Trophoblast cell (in vitro differentiated cells and primary cell): Measurements from ENCODE around the gene DMXL1.

Experiments used
- DNase-seq, 2 donors: peaks; one replicate each; pipeline ENCODE4 v3.0.0-alpha.2; 2016
- H2AFZ ChIP-seq: 2 replicates; pipeline ENCODE4 v1.6.1; 2013; ENCODE audit warnings: low read length, moderate library complexity, mild to moderate bottlenecking; ENCODE audit not compliant: insufficient read depth, poor library complexity
- H2AK5ac ChIP-seq: 2 replicates; pipeline ENCODE4 v1.6.1; 2013; ENCODE audit warnings: mild to moderate bottlenecking, low read length
- H2BK120ac ChIP-seq: 2 replicates; pipeline ENCODE4 v1.6.1; 2013; ENCODE audit warnings: low read length, mild to moderate bottlenecking, moderate library complexity; ENCODE audit not compliant: insufficient read depth, poor library complexity
- H2BK12ac ChIP-seq: 2 replicates; pipeline ENCODE4 v1.6.1; 2013; ENCODE audit warnings: mild to moderate bottlenecking, low read length, moderate library complexity
- H2BK5ac ChIP-seq: 2 replicates; pipeline ENCODE4 v1.6.1; 2013; ENCODE audit warnings: low read length, low read depth, moderate library complexity, mild to moderate bottlenecking; ENCODE audit not compliant: poor library complexity
- H3K14ac ChIP-seq: 2 replicates; pipeline ENCODE4 v1.6.1; 2013; ENCODE audit warnings: mild to moderate bottlenecking, low read length
- H3K18ac ChIP-seq: 2 replicates; pipeline ENCODE4 v1.6.1; 2013; ENCODE audit warnings: mild to moderate bottlenecking, low read length
- H3K23ac ChIP-seq: 2 replicates; pipeline ENCODE4 v1.6.1; 2013; ENCODE audit warnings: low read length
- H3K27ac ChIP-seq: 2 replicates; pipeline ENCODE4 v1.5.1; 2013; ENCODE audit warnings: low read depth, mild to moderate bottlenecking, inconsistent platforms, low read length, moderate library complexity
- H3K27me3 ChIP-seq: 2 replicates; pipeline ENCODE4 v1.6.1; 2013; ENCODE audit warnings: inconsistent platforms, mild to moderate bottlenecking, low read length, moderate library complexity; ENCODE audit not compliant: insufficient read depth
- H3K36me3 ChIP-seq, 2 experiments: 1 replicate in 1 of 2; 2 replicates in 1 of 2; pipeline ENCODE4 v1.6.1; 2013; ENCODE audit warnings: low read length in 2 of 2, mild to moderate bottlenecking in 2 of 2, moderate library complexity in 1 of 2; ENCODE audit not compliant: insufficient read depth in 2 of 2, control insufficient read depth in 1 of 2
- H3K4ac ChIP-seq: 2 replicates; pipeline ENCODE4 v1.6.1; 2013; ENCODE audit warnings: low read depth, mild to moderate bottlenecking, low read length, moderate library complexity
- H3K4me1 ChIP-seq, 2 experiments: 1 replicate in 1 of 2; 2 replicates in 1 of 2; pipeline ENCODE4 v1.6.1; 2013; ENCODE audit warnings: low read length in 2 of 2, mild to moderate bottlenecking in 2 of 2, moderate library complexity in 1 of 2; ENCODE audit not compliant: insufficient read depth in 2 of 2, control insufficient read depth in 1 of 2
- H3K4me2 ChIP-seq: 2 replicates; pipeline ENCODE4 v1.6.1; 2013; ENCODE audit warnings: inconsistent platforms, mild to moderate bottlenecking, low read length, moderate library complexity
- H3K4me3 ChIP-seq: 2 replicates; pipeline ENCODE4 v1.5.1; 2013; ENCODE audit warnings: mild to moderate bottlenecking, low read depth, low read length, inconsistent platforms
- H3K79me1 ChIP-seq: one replicate; pipeline ENCODE4 v1.6.1; 2013; ENCODE audit warnings: low read length
- H3K79me2 ChIP-seq: 2 replicates; pipeline ENCODE4 v1.6.1; 2013; ENCODE audit warnings: low read length, mild to moderate bottlenecking; ENCODE audit not compliant: control insufficient read depth, insufficient read depth, poor library complexity
- H3K9ac ChIP-seq: 2 replicates; pipeline ENCODE4 v1.6.1; 2013; ENCODE audit warnings: mild to moderate bottlenecking, low read length
- H3K9me3 ChIP-seq: 2 replicates; pipeline ENCODE4 v1.6.1; 2013; ENCODE audit warnings: low read depth, mild to moderate bottlenecking, control low read depth, inconsistent platforms, low read length; ENCODE audit not compliant: insufficient read depth
- H4K12ac ChIP-seq: 2 replicates; pipeline ENCODE4 v1.6.1; 2013; ENCODE audit warnings: low read depth, mild to moderate bottlenecking, low read length, moderate library complexity
- H4K8ac ChIP-seq: 2 replicates; pipeline ENCODE4 v1.6.1; 2013; ENCODE audit warnings: low read depth, mild to moderate bottlenecking, low read length, moderate library complexity
- H4K91ac ChIP-seq: one replicate; pipeline ENCODE4 v1.6.1; 2013; ENCODE audit warnings: low read depth, mild to moderate bottlenecking, low read length, moderate library complexity
- WGBS: extraction: QIAGEN DNeasy Blood & Tissue Kit; methylation state at CpG from one replicate; pipeline ENCODE4 v1.1.7; 2013; ENCODE audit warnings: missing lambda C conversion rate; ENCODE audit not compliant: insufficient read length, insufficient coverage; ENCODE audit errors: extremely low coverage; 5-methylcytosine and 5-hydroxymethylcytosine counted together

Gene DMXL1

DNA sequence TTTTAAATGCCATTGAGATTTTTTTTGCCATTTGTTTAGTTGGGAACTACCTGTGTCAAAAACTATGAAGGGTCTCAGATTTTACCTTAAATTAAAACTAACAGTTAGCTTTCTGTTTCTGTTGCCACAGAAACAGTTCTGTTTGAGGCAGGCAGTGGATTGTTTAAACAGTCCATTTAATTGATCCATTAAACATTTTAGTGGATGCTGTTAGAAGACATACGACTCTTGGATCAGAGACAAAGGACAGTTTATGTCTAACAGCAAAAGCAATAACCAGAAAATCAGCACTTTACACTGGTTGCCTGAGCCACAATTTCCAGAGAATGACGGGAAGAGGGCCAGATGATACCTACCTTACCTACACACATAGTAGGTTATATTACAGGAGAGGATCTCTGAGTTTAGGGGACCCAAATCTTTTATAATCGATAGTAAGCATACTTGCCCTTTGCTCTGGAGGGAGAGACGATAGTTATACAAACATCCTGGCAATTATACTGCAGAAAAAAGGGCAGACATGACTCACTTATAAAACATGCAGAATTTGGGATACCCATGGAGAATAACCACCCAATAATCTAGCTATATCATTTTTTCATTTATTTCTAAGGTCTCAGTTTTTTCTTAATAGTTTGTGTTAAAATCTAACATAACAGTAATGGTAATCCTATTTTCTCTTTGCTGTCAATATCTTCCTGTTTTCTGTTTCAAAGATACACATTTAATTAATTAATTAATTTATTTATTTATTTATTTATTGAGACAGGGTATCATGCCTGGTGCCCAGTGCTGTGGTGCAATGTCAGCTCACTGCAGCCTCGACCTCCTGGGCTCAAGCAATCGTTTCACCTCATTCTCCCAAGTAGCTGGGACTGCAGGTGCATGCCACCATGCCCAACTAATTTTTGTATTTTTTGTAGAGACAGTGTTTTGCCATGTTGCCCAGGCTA is 148.2 kb downstream of the DMXL1 start:
- Histone ChIP-seq H2AFZ (no peak overlapping the region), H3K9ac (no peak overlapping the region), H4K91ac (no peak overlapping the region), H4K8ac (no peak overlapping the region), H3K14ac (no peak overlapping the region), H2BK12ac (no peak overlapping the region), H3K27ac (no peak overlapping the region), H3K4me1 (no peaks in the 10 kb centered on the region), H3K36me3 (no peaks in the 10 kb centered on the region), H3K27me3 (no peaks in the 10 kb centered on the region), H3K23ac (no peak overlapping the region), H3K4me2 (no peak overlapping the region), H2AK5ac (no peak overlapping the region), H3K79me1 (no peaks in the 10 kb centered on the region), H4K12ac (no peak overlapping the region), H3K18ac (no peak overlapping the region), H3K4me3 (no peak overlapping the region), H3K9me3 (no peaks in the 10 kb centered on the region), H2BK5ac (no peak overlapping the region), H2BK120ac (no peak overlapping the region), H3K79me2 (no peaks in the 10 kb centered on the region), H3K4ac (no peak overlapping the region)
- DNase-seq, result no peak
- WGBS, result no CpG with 5 or more reads among the region's 6 CpGs

DNA sequence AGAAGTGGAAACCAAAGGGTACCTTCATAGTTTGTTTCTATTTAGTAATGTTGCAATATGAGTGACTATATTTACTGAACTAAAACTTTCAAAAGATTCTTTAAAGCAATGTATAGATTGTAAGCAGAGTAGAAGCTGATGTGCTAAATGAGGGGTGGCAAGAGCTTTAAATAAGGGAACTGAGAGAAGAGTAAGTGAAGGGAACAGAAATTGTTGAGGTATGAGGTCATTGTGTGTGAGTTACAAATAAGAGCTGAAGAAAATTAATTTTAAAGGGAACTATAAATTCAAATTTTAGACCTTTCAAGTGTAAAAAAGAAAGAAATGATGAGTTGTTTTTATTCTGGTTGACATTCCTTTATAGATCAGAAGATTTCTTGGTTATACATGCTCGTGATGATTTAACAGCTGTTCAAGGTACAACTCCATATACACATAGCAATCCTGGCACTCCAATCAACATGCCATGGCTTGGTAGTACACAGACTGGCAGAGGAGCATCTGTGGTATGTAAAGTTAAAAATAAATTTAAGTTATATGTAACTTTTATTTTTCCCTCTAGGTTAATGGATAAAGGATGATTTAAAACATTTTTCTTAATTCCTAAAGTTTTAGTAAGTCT is 149.8 kb downstream of the DMXL1 start:
- Histone ChIP-seq H3K4ac (no peak overlapping the region), H3K27me3 (no peaks in the 10 kb centered on the region), H2AFZ (no peak overlapping the region), H3K27ac (no peak overlapping the region), H3K4me3 (no peak overlapping the region), H3K23ac (no peak overlapping the region), H3K4me1 (no peaks in the 10 kb centered on the region), H2AK5ac (no peak overlapping the region), H3K9ac (no peak overlapping the region), H4K8ac (no peak overlapping the region), H3K4me2 (no peak overlapping the region), H2BK12ac (no peak overlapping the region), H2BK5ac (no peak overlapping the region), H3K18ac (no peak overlapping the region), H3K14ac (no peak overlapping the region), H3K79me2 (no peaks in the 10 kb centered on the region), H2BK120ac (no peak overlapping the region), H3K36me3 (no peaks in the 10 kb centered on the region), H4K12ac (no peak overlapping the region), H3K79me1 (no peaks in the 10 kb centered on the region), H4K91ac (no peak overlapping the region), H3K9me3 (no peaks in the 10 kb centered on the region)
- no peak for DNase-seq
- WGBS, result no CpG with 5 or more reads among the region's 1 CpG

DNA sequence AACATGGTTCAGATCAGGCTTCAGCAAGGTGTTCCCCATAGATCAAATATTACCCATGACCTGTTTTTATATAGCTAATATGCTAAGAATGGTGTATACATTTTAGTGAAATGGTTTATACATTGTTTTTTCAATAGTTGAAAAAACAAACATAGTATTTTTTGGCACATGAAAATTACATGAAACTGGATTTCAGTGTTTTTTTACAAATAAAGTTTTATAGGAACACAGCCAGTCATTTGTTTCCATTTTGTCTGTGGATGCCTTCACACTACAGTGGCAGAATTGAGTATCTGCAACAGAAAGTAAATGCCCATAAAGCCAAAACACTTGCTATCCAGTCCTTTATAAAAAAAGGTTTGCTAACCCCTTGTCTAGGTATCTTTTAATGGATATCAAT is 150.4 kb downstream of the DMXL1 start:
- no peak for DNase-seq
- Histone ChIP-seq H3K9me3 (no peaks in the 10 kb centered on the region), H4K12ac (no peak overlapping the region), H2BK12ac (no peak overlapping the region), H2BK5ac (no peak overlapping the region), H3K14ac (no peak overlapping the region), H4K91ac (no peak overlapping the region), H3K27ac (no peak overlapping the region), H3K27me3 (no peaks in the 10 kb centered on the region), H3K18ac (no peak overlapping the region), H3K4ac (no peak overlapping the region), H2AK5ac (no peak overlapping the region), H3K23ac (no peak overlapping the region), H3K4me3 (no peak overlapping the region), H3K36me3 (no peaks in the 10 kb centered on the region), H4K8ac (no peak overlapping the region), H3K4me2 (no peak overlapping the region), H2AFZ (no peak overlapping the region), H3K4me1 (no peaks in the 10 kb centered on the region), H2BK120ac (no peak overlapping the region), H3K79me2 (no peaks in the 10 kb centered on the region), H3K79me1 (no peaks in the 10 kb centered on the region), H3K9ac (no peak overlapping the region)

DNA sequence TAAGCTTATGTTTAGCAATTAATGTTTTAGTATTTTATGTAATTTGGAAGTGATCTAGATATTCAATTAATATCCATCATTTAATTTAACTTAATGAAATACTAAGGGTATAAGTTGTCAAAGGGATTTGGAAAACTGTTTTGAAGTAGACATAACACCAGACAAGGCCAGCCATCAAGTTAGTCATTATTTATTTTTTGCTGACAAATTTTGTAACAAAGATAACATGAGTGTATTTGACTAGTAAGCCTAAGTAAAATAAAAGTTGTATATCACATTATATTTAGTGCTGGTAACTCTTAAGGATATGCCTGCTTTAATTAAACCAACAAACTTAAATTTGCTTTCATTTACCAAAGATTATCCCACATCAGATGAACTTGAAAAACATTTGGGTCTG is 159.1 kb downstream of the DMXL1 start:
- Histone ChIP-seq H2AFZ (no peak overlapping the region), H3K14ac (no peak overlapping the region), H2BK12ac (no peak overlapping the region), H3K4me1 (no peaks in the 10 kb centered on the region), H3K79me2 (no peaks in the 10 kb centered on the region), H3K4me3 (no peak overlapping the region), H2BK5ac (no peak overlapping the region), H3K36me3 (no peaks in the 10 kb centered on the region), H4K8ac (no peak overlapping the region), H3K4ac (no peak overlapping the region), H2AK5ac (no peak overlapping the region), H4K12ac (no peak overlapping the region), H3K9ac (no peak overlapping the region), H3K23ac (no peak overlapping the region), H4K91ac (no peak overlapping the region), H3K4me2 (no peak overlapping the region), H2BK120ac (no peak overlapping the region), H3K79me1 (no peaks in the 10 kb centered on the region), H3K18ac (no peak overlapping the region), H3K27me3 (no peaks in the 10 kb centered on the region), H3K27ac (no peak overlapping the region), H3K9me3 (no peaks in the 10 kb centered on the region)
- no peak for DNase-seq
